ENCODE results near the gene RNLS. TPM values are rescaled to one million over a fixed set of nuclear protein-coding genes. Genes with fewer than 3 reads are reported as not detected.
"Not testable (repeated sequence)": the region's sequence is repeated elsewhere in the genome, so short reads cannot be mapped to it uniquely, and the experiment has no call there.

The RNLS gene
- total RNA-seq, 1 donor from 2014 or later = 14.6 TPM

DNA sequence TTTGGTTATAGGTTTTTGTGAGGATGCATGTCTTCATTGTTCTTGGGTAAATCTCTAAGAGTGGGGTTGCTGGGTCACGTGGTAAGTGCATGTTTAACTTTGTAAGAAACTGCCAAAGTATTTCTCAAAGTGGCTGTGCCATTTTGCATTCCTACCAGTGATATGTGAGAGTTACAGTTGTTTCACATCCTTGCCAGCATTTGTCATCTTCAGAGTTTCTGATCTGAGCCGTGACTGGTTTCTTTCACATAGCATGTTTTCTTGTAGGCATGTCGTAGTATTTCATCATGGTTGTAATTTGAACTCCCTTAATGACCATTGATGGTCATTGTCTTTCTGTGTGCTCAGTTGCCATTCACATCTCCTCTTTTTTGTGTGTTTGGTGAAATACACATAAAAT, 286.0 kb downstream of the RNLS start:
- no peak for DNase-seq (ENCODE audit: low spot score)

DNA sequence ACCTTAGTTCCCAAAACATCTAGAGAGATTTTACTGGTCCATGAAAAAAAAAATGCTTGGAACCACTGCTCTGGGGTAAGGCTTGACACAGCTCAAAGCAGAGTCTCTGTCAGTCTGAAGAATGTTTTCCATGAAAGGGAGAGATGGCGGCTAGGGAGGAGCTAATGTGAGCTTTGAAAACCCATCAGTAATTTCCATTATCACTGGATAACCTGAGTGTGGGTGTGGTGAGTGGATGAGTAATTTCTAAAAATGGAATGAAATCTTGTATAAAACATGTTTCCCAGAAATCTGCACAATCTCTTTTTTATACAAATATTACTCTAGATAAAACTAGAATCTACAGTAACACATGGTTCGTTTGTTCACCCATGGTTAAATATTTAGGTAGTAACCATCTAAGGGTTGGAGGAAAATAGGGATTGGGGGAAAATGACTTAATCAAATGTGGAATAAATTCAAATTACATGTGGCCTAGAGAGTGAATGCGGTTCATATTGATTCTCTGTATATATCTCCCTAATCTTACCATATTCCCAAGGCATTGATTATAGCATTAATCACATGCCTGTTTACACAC, 289.4 kb downstream of the RNLS start:
- DNase-seq (ENCODE audit: low spot score) = no peak

- DNase-seq (ENCODE audit: low spot score) = no peak
Measured at GRCh38 chr10:88293073-88293472, 290.0 kb downstream of the RNLS start.

DNA sequence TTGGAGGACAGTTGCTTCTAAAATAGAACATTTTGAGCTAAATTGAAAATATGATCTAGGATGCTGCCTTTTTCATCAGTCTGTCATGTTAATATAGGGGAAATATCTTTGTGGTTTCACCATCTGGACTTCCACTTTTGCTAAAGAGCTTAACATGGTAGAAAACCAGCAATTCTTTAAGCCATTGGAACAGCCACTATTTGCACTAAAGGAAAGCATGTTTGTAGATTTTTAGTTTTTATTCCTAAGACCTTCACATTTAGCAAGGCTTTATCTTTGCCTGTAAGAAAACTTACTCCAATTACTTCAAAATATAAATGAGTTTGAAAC, 291.0 kb downstream of the RNLS start:
- no peak for DNase-seq (ENCODE audit: low spot score)

- DNase-seq (ENCODE audit: low spot score) = no peak
Measured at GRCh38 chr10:88291289-88292184, 291.6 kb downstream of the RNLS start.

GRCh38 chr10:88289342-88289741, 293.8 kb downstream of the RNLS start:
- no peak for DNase-seq (ENCODE audit: low spot score)

GRCh38 chr10:88288320-88289059, 294.6 kb downstream of the RNLS start:
- no peak for DNase-seq (ENCODE audit: low spot score)

DNA sequence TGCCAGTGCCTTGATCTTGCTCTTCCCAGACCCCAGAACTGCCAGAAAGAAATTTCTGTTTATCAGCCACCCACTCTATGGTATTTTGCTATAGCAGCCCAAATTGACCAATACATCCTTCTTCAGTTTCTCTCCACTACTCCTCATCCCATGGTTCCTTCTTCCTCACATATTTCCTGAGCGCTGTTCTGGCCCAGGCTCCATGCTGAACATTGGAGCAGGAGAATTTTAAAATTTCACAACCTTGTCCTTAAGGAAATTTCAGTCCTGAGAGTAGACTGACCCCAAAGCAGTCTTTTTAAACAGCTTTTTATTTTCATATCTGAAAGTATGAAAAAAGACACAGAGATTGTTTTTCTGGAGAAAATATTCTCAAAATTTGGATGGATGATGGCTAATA, 297.1 kb downstream of the RNLS start:
- DNase-seq (ENCODE audit: low spot score) = no peak

- DNase-seq (ENCODE audit: low spot score) = no peak
Measured at GRCh38 chr10:88281592-88282347, 301.3 kb downstream of the RNLS start.

DNA sequence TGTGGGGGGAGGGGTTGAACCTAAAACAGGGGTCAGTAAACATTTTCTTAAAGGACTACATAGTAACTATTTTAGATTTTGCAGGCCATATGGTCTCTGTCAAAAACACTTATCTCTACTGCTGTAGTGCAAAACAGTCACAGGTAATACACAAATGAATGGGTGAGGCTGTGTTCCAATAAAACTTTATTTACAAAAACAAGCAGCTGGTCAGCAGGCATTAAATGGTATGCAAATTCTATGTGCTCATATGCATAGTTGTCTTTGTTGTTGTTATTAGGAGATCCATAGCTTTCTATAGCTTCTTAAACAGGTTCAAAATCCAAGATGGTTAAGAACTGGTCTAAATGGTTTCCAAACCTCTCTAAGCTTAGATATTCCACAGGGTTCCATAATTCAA, 302.6 kb downstream of the RNLS start:
- no peak for DNase-seq (ENCODE audit: low spot score)

GRCh38 chr10:88278912-88279311, 304.2 kb downstream of the RNLS start:
- no peak for DNase-seq (ENCODE audit: low spot score)

- not testable (repeated sequence) for DNase-seq (ENCODE audit: low spot score)
Measured at GRCh38 chr10:88276945-88277344, 306.2 kb downstream of the RNLS start.

- DNase-seq (ENCODE audit: low spot score) = no peak
Measured at GRCh38 chr10:88274286-88274685, 308.8 kb downstream of the RNLS start.

- DNase-seq (ENCODE audit: low spot score) = no peak
Measured at GRCh38 chr10:88273567-88273966, 309.6 kb downstream of the RNLS start.

DNA sequence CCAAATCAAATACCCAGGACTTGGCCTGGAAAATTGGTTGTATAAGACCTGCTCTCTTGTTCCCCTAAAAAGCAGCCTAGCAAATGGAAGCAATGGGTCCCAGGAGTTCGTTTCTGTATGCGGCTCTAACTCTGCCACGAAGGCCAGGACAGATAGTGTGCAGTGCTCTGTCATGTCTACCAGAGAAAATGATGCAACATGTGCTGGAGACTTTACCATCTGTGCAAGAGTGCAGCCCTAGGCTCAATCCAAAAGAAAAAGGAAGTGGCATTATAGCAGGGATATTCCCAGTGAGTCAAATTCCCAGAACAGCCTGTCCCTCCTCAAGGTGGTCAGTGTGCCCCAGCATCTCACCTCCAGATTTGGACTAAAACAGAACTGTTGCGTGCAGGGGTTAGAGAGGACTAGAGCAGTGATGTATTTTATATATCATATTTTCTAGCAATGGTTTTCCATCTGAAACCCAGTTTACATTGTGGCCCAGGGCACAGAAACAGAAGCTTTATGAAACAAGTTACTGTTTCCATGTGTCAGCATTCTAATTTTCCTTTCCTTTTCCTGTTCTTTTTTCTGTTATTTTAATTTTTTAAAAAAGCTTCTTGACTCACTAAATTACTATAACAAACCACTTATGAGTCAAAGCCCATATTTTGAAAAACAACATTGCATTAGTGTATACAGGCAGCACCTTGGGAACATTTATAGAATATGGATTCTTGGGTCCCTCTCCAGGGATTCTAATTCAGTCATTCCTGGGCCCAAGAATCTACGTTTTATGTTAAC, 311.2 kb downstream of the RNLS start:
- no peak for DNase-seq (ENCODE audit: low spot score)

- DNase-seq (ENCODE audit: low spot score) = no peak
Measured at GRCh38 chr10:88270871-88271713, 312.0 kb downstream of the RNLS start.

DNA sequence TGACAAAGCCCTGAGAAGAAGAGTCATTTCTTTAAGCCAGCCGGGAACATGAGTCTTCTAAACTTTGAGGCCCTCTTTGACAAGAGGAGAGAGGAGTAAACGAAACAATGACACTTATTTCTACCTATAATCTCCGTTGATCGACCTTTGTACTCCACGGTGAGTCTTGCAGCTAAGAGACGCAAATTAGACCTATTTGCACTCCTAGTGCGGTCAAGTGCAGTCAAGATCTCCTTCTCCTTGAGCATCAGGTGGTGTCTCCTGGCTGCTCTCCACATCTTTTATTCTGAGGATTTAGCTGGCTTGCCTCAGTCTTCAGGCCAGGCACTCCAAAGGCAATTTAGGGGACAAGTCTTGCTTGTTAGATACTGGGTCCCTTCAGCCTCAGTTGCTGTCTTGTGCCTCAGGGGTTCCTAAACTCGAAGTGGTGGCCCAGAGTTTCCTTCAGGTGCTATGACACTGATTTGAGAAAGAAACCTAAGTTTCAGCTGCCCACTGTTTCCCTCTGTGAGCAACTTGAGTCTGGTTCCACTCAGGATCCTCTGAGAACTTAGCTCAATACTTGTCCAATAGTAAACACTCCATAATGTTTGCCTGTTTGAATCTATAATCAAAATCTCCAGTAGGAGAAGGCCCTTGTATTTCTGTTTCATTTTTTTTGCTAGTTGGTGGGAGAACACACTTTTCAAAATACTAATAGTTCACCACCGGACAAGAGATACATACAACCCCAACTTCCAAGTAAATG, 312.9 kb downstream of the RNLS start:
- no peak for DNase-seq (ENCODE audit: low spot score)

DNA sequence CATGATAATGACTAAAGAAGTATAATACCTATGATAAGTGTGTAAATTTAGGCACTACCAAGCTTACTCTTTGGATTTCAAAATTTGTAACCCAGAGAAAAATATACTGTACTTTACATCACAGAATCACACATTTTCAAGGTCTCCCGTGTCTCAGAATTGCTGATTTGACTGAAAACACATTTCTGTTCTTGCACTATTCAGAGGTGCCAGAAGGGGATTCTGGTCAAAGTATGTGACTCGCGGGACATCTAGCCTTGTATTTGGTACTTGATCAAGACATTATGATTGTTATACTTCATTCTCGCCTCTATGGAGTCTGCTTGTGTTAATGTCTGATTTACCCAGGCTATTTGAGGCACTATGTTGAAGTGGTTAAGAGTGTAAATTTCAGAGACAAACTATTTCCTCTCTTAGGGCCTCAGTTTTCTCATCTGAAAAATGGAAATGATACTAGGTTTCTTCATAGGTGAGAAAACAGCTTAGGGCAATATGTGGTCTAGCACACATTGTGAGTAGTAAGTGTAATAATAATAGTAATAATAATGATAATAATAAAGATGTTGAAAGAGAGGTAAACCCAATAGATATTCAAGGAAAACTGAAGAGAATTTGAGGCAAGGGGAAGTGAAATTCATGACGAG, 320.4 kb downstream of the RNLS start:
- DNase-seq (ENCODE audit: low spot score) = no peak

GRCh38 chr10:88261152-88261551, 322.0 kb downstream of the RNLS start:
- DNase-seq (ENCODE audit: low spot score) = no peak

Measured in mucosa of gallbladder (tissue), 1 donor.